SK-N-SH treated with all-trans-retinoic acid at 6 μM for 48 hours (cell line): ENCODE results near the gene ZBTB22.

Experiments used
- ARNTL ChIP-seq: fragments of 450-650 bp; formaldehyde crosslinking; IDR thresholded peaks from 2 replicates; pipeline ENCODE4 v1.5.0; 2020; ENCODE audit warnings: low read depth, mild to moderate bottlenecking, moderate library complexity, borderline replicate concordance
- CREB5 ChIP-seq: fragments of 250-450 bp; sonication (Bioruptor Pico); IDR thresholded peaks from 2 replicates; pipeline ENCODE4 v1.5.1; 2020; ENCODE audit warnings: low read depth, mild to moderate bottlenecking, moderate library complexity
- CSRNP3 ChIP-seq: fragments of 250-450 bp; sonication (Bioruptor Pico); IDR thresholded peaks from 2 replicates; pipeline ENCODE4 v1.5.1; 2021; ENCODE audit warnings: mild to moderate bottlenecking, moderate library complexity
- ESRRG ChIP-seq: fragments of 250-450 bp; sonication (Bioruptor Pico); IDR thresholded peaks from 2 replicates; pipeline ENCODE4 v1.6.1; 2021; ENCODE audit warnings: mild to moderate bottlenecking
- ISL1 ChIP-seq: fragments of 250-450 bp; sonication (Bioruptor Pico); IDR thresholded peaks from 2 replicates; pipeline ENCODE4 v2.1.2; 2022; ENCODE audit warnings: mild to moderate bottlenecking, moderate library complexity
- PATZ1 ChIP-seq: fragments of 250-450 bp; sonication (Bioruptor Pico); IDR thresholded peaks from 2 replicates; pipeline ENCODE4 v1.8.0; 2020; ENCODE audit warnings: mild to moderate bottlenecking, moderate library complexity, borderline replicate concordance
- POU6F1 ChIP-seq: fragments of 250-450 bp; sonication (Bioruptor Pico); IDR thresholded peaks from 2 replicates; pipeline ENCODE4 v1.8.0; 2021; ENCODE audit warnings: low read depth, mild to moderate bottlenecking, moderate library complexity, borderline replicate concordance
- RARB ChIP-seq: fragments of 250-450 bp; sonication (Bioruptor Pico); IDR thresholded peaks from 2 replicates; pipeline ENCODE4 v1.8.0; 2021; ENCODE audit warnings: mild to moderate bottlenecking, moderate library complexity
- ZC3H10 ChIP-seq: fragments of 250-450 bp; sonication (Bioruptor Pico); IDR thresholded peaks from 2 replicates; pipeline ENCODE4 v1.5.1; 2021; ENCODE audit warnings: mild to moderate bottlenecking, moderate library complexity
- ZFP3 ChIP-seq: fragments of 250-450 bp; sonication (Bioruptor Pico); IDR thresholded peaks from 2 replicates; pipeline ENCODE4 v1.5.0; 2020; ENCODE audit warnings: mild to moderate bottlenecking, moderate library complexity
- ZNF565 ChIP-seq: fragments of 450-650 bp; formaldehyde crosslinking; conservative IDR thresholded peaks from 2 replicates; pipeline ENCODE4 v1.5.0; 2020; ENCODE audit warnings: low read depth, mild to moderate bottlenecking, moderate library complexity

GRCh38 chr6:33294086-33294823 lies 23.3 kb downstream of the ZBTB22 start:
- no peak for TF ChIP-seq CREB5 (CRISPR knock-in tag)
- TF ChIP-seq PATZ1 (CRISPR knock-in tag) = no peak
- no peak for TF ChIP-seq ZC3H10 (CRISPR knock-in tag)
- no peak for TF ChIP-seq ISL1 (CRISPR knock-in tag)
- TF ChIP-seq RARB = no peak
- TF ChIP-seq ARNTL (CRISPR knock-in tag) = no peak
- TF ChIP-seq ZFP3 (CRISPR knock-in tag) = no peak
- no peak for TF ChIP-seq ZNF565 (CRISPR knock-in tag)
- no peak for TF ChIP-seq POU6F1 (CRISPR knock-in tag)
- no peak for TF ChIP-seq ESRRG (CRISPR knock-in tag)
- no peak for TF ChIP-seq CSRNP3 (CRISPR knock-in tag)
